ENCODE measurements around the gene TTC9C.
A peak's percentile ranks its signal among the peaks of the same experiment; 100 is the strongest.
"Not testable (repeated sequence)": the region's sequence is repeated elsewhere in the genome, so short reads cannot be mapped to it uniquely, and the experiment has no call there.

Gene TTC9C

GRCh38 chr11:62689421-62690183, 38.7 kb upstream of the TTC9C start, which contains the start of gene LRRN4CL:
TSS of gene LRRN4CL (minus strand) at chr11:62689530. CDS start at chr11:62688508, 1,022 bp downstream.
- TF ChIP-seq ZFX (IDR thresholded peaks at IDR 0.05; ENCODE audit: borderline replicate concordance) (no peak), CTCF (IDR thresholded peaks at IDR 0.05) (no peak)
- H3K27ac ChIP-seq: no peak within 1 kb of the TSS

- not testable (repeated sequence) for H3K27ac ChIP-seq
Observed at GRCh38 chr11:62693624-62694023, 34.7 kb upstream of the TTC9C start.

GRCh38 chr11:62694455-62695167, 33.7 kb upstream of the TTC9C start:
- TF ChIP-seq CTCF (IDR thresholded peaks at IDR 0.05): peak; percentile 87
- TF ChIP-seq ZFX (IDR thresholded peaks at IDR 0.05; ENCODE audit: borderline replicate concordance): no peak
- 0 out of 2 replicates have a peak overlapping the region, but pooled peaks have one; percentile 30 for H3K27ac ChIP-seq

- no peak overlapping the region for H3K27ac ChIP-seq
- TF ChIP-seq CTCF (IDR thresholded peaks at IDR 0.05) (no peak), ZFX (IDR thresholded peaks at IDR 0.05; ENCODE audit: borderline replicate concordance) (no peak)
Observed at GRCh38 chr11:62702246-62702645, 26.0 kb upstream of the TTC9C start.

GRCh38 chr11:62703921-62704320, 24.4 kb upstream of the TTC9C start:
- 0 out of 2 replicates have a peak overlapping the region, but pooled peaks have one; percentile 85 for H3K27ac ChIP-seq

GRCh38 chr11:62705413-62705812, 22.9 kb upstream of the TTC9C start:
- TF ChIP-seq CTCF (IDR thresholded peaks at IDR 0.05) (no peak), ZFX (IDR thresholded peaks at IDR 0.05; ENCODE audit: borderline replicate concordance) (no peak)
- peak overlapping the region; percentile 85 for H3K27ac ChIP-seq

GRCh38 chr11:62705880-62706849, 22.1 kb upstream of the TTC9C start:
- H3K27ac ChIP-seq: peak overlapping the region; percentile 85

More at GRCh38 chr11:62705880-62706849, 22.1 kb upstream of the TTC9C start:
- 0 out of 2 replicates have a peak, but pooled peaks have one; percentile 3 for TF ChIP-seq CTCF (IDR thresholded peaks at IDR 0.05)
- TF ChIP-seq ZFX (IDR thresholded peaks at IDR 0.05; ENCODE audit: borderline replicate concordance): no peak

Data from 22Rv1 (cell line).